ENCODE data around the gene ZNF311.

DNA sequence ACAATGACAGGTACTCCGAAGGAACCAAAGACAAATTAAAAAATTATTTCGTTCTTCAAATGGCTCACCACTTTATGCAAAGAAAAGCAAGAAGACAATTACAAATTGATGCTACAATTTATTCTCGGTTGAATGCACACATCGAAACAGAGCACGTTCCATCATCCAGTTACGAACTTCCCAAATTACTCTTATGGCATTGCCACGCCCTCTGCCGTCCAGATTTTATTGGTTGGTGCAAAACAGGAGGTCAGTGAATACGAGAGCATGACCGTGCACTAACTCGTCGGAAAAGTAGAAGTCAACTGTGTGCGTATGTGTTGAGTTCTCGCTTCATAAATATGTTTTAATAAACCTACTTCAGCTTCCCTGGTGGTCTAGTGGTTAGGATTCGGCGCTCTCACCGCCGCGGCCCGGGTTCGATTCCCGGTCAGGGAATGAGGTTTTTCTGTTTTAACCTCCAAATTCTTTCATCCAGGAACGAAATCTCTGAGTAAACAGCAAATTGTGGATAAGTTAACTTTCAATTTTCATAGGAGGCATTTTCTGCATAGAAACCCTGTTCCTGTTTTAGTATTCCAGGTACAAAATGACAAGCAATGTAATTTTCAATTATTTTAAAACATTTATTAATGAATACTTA is 23.2 kb downstream of the ZNF311 start:
- TF ChIP-seq POLR2A (IDR thresholded peaks at IDR 0.05; ENCODE audit: extremely low read depth, insufficient read length) = no peak
- TF ChIP-seq, protein P1, sequence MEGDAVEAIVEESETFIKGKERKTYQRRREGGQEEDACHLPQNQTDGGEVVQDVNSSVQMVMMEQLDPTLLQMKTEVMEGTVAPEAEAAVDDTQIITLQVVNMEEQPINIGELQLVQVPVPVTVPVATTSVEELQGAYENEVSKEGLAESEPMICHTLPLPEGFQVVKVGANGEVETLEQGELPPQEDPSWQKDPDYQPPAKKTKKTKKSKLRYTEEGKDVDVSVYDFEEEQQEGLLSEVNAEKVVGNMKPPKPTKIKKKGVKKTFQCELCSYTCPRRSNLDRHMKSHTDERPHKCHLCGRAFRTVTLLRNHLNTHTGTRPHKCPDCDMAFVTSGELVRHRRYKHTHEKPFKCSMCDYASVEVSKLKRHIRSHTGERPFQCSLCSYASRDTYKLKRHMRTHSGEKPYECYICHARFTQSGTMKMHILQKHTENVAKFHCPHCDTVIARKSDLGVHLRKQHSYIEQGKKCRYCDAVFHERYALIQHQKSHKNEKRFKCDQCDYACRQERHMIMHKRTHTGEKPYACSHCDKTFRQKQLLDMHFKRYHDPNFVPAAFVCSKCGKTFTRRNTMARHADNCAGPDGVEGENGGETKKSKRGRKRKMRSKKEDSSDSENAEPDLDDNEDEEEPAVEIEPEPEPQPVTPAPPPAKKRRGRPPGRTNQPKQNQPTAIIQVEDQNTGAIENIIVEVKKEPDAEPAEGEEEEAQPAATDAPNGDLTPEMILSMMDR (IDR thresholded peaks at IDR 0.05; ENCODE audit: low read depth, low read length) = no peak
